Activated naive CD8-positive, alpha-beta T cell (primary cell): ENCODE measurements around the gene KIF12.

Experiments
- H3K27ac Mint-ChIP-seq: one replicate; pipeline ENCODE4 v1.8.0; 2021; ENCODE audit warnings: mixed read lengths
- H3K27me3 Mint-ChIP-seq: one replicate; pipeline ENCODE4 v1.8.0; 2021; ENCODE audit warnings: mixed read lengths
- H3K36me3 Mint-ChIP-seq: one replicate; pipeline ENCODE4 v1.8.0; 2021; ENCODE audit warnings: mixed read lengths
- H3K4me1 Mint-ChIP-seq: one replicate; pipeline ENCODE4 v1.8.0; 2021; ENCODE audit warnings: low read depth, mixed read lengths
- H3K4me3 Mint-ChIP-seq: one replicate; pipeline ENCODE4 v1.8.0; 2021; ENCODE audit warnings: mild to moderate bottlenecking, mixed read lengths
- H3K9me3 Mint-ChIP-seq: one replicate; pipeline ENCODE4 v1.8.0; 2021; ENCODE audit warnings: low read depth, mixed read lengths

KIF12 gene

DNA sequence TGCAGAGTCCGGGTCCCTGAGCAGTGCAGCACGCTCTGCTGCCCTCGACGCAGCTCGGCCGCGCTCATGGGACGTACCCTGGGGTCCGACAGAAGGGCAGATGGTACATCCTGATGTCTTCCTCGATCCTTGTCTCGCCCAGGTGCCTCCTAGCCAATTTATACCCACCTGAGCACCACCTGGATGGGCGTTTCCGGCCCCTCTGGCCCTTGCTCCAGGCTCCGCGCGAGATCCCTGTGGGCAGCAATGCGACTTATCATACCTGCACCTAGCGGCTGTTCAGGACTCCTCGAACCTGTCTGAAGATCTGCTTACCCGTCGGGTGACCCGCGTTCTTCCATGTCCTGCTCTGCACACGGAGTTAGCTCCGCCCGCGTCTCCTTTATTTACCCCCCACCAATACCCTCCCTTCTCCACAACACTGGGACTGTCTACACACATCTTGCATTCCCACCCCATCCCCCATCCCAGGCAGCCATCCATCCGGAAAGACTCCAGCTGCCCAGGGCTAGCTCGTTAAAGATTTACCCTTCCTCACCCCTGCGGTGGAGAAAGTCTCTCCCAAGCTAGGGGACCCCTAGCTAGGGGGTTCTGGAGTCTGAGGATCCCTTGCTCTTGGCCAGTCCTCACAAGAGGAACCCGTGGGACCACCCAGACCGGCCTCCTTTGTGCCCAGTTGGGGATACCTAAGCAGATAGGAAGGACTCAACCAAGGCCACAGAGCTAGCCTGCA is at the start of gene KIF12:
KIF12 (minus strand) TSS at position 357 of the 733 bp plus-strand sequence; CDS start at position 341, 16 bp downstream.
- Mint-ChIP-seq H3K4me3 (peak within 1 kb of the TSS; percentile 13), H3K27me3 (peaks cover 26% of the 10 kb centered on the region), H3K4me1 (peaks cover 9% of the 10 kb centered on the region), H3K27ac (no peak within 1 kb of the TSS), H3K9me3 (peaks cover 8% of the 10 kb centered on the region), H3K36me3 (peaks cover 4% of the 10 kb centered on the region)

DNA sequence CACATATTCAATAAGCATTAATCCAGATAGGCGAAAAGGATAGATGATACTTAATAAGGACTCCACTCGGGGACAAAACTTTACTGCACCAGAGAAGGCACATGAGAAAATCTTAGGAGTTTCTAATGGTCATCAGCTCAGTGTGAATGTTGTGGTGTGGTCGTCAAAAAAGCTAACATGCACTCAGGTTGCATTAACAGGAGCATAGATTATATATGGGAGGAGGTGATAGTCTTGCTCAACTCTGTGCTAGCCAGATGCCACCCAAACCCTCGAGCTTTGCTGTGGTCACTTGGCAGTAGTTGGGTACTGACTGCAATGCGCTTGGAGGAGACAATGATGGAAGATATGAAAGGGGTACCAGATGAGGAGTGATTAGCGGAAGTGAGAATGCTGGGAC is 47.6 kb upstream of the KIF12 start:
- no peaks in the 10 kb centered on the region for H3K9me3 Mint-ChIP-seq

DNA sequence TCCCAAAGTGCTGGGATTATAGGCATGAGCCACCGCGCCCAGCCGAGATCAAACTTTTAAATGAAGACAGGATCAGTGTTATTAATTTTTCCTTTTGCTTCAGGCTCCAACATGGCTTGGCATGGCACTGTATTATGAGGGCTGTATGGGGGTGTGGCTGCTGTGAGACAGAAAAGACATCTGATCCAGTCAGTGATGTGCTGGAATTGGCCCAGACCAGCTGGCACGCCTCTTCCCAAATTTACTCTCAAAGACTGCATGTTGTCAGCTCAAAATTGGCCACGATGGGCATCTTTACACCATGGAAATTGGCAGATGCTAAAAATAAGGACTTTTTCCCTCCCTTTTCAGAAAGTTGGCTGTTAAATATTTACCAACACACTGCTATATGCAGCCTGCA is 44.1 kb upstream of the KIF12 start:
- Mint-ChIP-seq H3K27me3 (peaks cover 3% of the 10 kb centered on the region), H3K9me3 (no peaks in the 10 kb centered on the region), H3K4me1 (no peaks in the 10 kb centered on the region), H3K36me3 (peaks cover 2% of the 10 kb centered on the region), H3K4me3 (no peak overlapping the region), H3K27ac (no peak overlapping the region)

More for the DNA sequence above, 47.6 kb upstream of the KIF12 start:
- Mint-ChIP-seq H3K27ac (no peak overlapping the region), H3K4me1 (no peaks in the 10 kb centered on the region), H3K4me3 (no peak overlapping the region), H3K27me3 (peaks cover 19% of the 10 kb centered on the region), H3K36me3 (peaks cover 2% of the 10 kb centered on the region)

DNA sequence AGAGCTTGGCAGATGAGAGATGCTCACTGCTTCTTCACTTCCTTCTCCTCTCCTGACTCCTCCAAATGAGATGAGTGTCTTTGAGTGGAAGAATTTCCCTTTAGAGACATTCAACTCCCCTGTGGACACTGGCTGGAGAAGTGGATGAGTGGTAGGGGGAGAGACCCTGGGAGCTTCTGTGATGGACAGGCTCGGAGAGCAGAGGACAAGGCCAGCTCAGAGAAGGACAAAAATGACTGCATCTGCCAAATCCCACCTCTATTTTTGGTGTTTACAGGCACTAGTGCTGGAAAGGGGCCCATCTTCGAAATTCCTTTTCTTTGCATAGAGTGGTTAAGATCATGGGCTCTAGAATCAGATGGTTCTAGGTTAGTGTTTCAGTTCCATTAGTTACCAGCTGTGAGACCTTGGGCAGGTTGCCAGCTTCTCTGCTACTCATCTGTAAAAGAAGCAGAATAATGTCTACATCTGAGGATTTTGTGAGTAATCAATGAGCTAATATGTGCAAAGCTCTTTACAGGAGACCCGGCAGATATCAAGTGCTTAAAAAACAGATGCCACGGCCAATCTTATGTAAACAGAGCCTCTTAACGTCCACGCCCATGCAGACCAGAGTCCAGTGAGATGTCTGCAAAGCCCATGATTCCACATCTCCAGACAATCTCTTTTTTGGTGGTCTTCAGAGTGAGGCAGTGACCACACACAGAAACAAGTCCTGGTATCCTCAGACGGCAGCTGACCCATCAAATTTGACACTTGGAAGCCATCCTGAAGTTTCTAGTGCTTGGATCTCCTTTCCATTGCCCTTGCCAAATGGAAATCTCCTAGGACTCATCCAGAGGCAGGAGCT is 42.7 kb upstream of the KIF12 start:
- H3K4me1 Mint-ChIP-seq = no peaks in the 10 kb centered on the region
- no peaks in the 10 kb centered on the region for H3K9me3 Mint-ChIP-seq
- H3K27ac Mint-ChIP-seq = no peak overlapping the region
- H3K27me3 Mint-ChIP-seq = peaks cover 2% of the 10 kb centered on the region
- H3K36me3 Mint-ChIP-seq = no peaks in the 10 kb centered on the region
- H3K4me3 Mint-ChIP-seq = no peak overlapping the region

DNA sequence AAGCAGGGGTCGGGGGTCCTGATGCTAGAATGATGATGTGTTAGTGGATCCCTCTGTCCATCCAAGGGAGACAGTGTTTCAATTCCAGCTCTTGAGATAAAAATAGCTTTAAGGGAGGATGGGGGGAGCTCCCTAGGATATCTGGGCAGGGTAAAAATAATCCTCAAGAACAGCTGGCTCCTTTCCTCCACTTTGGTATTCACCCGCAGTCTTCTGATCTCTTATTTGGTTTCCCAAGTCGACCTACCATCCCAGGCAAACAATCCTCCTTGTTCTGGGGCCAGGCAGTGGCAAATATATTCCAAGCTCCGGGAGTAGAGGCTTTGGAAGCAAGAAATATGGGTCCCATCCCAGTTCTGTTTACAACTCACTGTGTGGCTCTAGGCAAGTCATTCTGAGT is 41.8 kb upstream of the KIF12 start:
- Mint-ChIP-seq H3K27ac (no peak overlapping the region), H3K36me3 (no peaks in the 10 kb centered on the region), H3K4me3 (no peak overlapping the region), H3K27me3 (peaks cover 2% of the 10 kb centered on the region), H3K4me1 (no peaks in the 10 kb centered on the region), H3K9me3 (no peaks in the 10 kb centered on the region)

DNA sequence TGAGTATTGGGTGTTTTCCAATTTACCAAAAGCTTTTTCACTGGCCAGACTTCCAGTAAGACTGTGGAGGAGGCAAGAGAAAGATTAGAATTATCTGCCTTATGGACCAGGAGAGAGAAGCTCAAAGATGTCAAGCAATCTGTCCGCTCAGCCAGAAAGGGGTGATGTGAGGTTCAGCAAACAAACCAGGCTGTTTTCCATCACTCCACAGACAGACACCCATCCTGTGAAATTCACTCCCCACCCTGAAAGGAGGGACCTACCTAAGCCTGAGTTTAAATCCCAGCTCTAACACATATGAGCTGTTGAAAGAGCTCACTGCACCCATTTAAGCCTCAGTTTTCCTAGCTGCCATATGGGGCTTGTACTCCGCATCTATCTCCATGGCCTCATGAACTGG is 41.3 kb upstream of the KIF12 start:
- Mint-ChIP-seq H3K27me3 (peaks cover 4% of the 10 kb centered on the region), H3K4me3 (no peak overlapping the region), H3K36me3 (no peaks in the 10 kb centered on the region), H3K27ac (no peak overlapping the region), H3K4me1 (no peaks in the 10 kb centered on the region), H3K9me3 (no peaks in the 10 kb centered on the region)

DNA sequence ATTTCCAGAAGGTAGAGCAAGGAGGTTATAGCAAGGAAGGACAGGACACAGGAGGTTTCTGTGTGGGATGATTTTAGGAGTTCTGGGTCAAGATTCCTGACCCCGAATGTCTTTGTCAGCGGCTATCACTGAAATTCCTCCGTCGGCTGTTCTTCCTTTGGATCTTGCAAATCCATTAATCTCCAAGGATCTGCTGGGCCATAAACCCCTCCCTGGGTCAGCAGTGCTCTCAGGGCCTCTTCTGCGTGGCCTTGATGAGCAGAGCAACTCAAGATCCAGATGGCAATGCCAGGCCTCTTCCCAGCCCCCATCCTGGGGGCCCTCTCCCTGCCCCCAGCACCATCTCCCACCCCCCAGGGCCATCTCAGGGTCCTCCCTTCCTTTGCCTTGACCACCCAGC is 40.0 kb upstream of the KIF12 start:
- H3K36me3 Mint-ChIP-seq = no peaks in the 10 kb centered on the region
- no peaks in the 10 kb centered on the region for H3K4me1 Mint-ChIP-seq
- H3K4me3 Mint-ChIP-seq = no peak overlapping the region
- H3K27me3 Mint-ChIP-seq = peaks cover 4% of the 10 kb centered on the region
- H3K27ac Mint-ChIP-seq = no peak overlapping the region
- H3K9me3 Mint-ChIP-seq = no peaks in the 10 kb centered on the region

DNA sequence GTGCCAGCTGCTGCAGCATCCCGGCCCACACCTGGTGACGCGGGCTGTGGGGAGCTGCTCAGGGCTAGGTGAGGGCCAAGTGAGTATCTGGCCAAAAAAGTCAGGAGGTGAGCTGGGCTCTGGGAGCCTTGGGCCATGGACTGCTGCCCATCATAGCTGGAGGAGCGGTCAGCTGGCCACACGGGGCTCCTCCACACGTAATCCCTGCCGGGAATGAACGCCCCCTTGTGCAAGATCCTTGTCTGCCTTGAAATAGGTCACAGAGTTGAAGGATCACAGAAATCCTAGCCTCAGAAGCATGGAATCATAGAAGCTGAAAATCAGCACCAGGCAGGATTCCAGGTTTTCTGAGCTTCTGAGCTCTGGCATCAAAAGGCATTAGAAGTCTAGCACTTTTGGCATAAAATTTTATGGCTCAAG is 39.5 kb upstream of the KIF12 start:
- no peak overlapping the region for H3K27ac Mint-ChIP-seq
- H3K4me1 Mint-ChIP-seq = no peaks in the 10 kb centered on the region
- H3K4me3 Mint-ChIP-seq = no peak overlapping the region
- no peaks in the 10 kb centered on the region for H3K9me3 Mint-ChIP-seq
- H3K36me3 Mint-ChIP-seq = no peaks in the 10 kb centered on the region
- H3K27me3 Mint-ChIP-seq = peaks cover 5% of the 10 kb centered on the region

DNA sequence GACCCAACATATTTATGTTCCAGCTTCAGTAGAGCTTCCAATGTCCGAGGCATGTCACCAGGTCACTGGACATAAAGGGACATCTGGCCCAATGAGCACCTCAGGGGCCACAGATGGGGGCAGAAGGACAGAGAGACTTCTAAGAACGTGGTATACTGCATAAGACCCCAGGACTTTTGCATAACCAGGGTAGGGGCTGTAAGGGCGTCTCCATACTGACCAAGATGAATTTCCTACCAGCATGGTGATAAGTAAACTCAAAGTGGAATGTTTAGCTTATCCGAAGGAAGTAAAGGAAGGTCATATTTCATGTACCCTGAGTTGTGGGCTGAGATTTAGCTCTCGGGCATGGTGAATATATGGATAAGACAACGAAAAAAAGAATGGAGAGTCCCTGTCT is 38.7 kb upstream of the KIF12 start:
- Mint-ChIP-seq H3K4me3 (no peak overlapping the region), H3K27me3 (peaks cover 7% of the 10 kb centered on the region), H3K36me3 (no peaks in the 10 kb centered on the region), H3K9me3 (no peaks in the 10 kb centered on the region), H3K4me1 (no peaks in the 10 kb centered on the region), H3K27ac (no peak overlapping the region)

DNA sequence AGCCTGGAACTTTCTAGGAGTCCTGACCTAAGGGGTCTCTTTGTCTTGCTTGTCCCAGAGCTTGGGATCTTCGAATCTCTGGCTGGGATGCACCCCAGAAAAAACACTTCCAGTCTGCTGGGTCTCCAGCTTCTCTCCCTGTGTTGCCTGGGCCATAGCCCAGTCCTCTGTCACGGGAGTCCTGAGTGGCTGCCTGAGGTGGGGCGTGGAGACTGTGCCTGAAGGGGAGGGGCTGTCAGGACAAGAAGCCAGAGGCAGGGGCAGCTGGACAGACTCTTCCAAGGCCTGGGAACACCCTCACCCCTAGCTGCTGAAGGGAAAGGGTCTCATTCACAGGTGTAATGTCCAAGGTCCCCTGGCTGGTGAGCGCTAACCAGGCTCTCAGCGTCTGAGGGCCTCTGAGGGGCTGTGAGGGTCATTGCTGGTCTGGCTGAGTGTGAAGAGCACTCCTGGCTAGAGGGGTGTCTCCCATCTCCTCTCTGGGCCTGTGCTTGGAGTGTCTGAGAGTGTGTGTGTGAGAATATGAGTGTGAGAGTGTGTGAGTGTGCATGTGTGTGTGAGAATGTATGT is 35.8 kb upstream of the KIF12 start:
- Mint-ChIP-seq H3K4me3 (no peak overlapping the region), H3K27me3 (peaks cover 8% of the 10 kb centered on the region), H3K36me3 (no peaks in the 10 kb centered on the region), H3K27ac (no peak overlapping the region), H3K9me3 (no peaks in the 10 kb centered on the region), H3K4me1 (no peaks in the 10 kb centered on the region)

DNA sequence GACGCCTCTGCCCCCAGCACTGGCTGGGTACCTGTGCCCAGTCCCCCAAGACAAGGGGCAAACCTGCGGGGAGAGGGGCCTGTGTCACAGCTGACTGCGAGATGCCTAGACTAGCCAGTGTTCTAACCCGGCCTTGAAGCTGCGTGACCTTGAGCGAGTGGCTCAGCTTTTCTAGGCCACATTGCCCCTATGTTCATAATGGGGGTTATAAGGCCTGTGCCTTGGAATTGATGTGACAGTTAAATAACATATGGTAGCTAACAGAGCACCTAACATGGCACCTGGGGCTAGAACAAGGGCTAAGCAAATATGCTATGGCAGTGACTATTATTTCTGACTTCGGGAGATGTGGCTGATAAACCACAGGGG is 33.4 kb upstream of the KIF12 start:
- no peaks in the 10 kb centered on the region for H3K4me1 Mint-ChIP-seq
- H3K27ac Mint-ChIP-seq = no peak overlapping the region
- H3K4me3 Mint-ChIP-seq = no peak overlapping the region
- H3K27me3 Mint-ChIP-seq = peaks cover 13% of the 10 kb centered on the region
- peaks cover 4% of the 10 kb centered on the region for H3K9me3 Mint-ChIP-seq
- peaks cover 3% of the 10 kb centered on the region for H3K36me3 Mint-ChIP-seq

DNA sequence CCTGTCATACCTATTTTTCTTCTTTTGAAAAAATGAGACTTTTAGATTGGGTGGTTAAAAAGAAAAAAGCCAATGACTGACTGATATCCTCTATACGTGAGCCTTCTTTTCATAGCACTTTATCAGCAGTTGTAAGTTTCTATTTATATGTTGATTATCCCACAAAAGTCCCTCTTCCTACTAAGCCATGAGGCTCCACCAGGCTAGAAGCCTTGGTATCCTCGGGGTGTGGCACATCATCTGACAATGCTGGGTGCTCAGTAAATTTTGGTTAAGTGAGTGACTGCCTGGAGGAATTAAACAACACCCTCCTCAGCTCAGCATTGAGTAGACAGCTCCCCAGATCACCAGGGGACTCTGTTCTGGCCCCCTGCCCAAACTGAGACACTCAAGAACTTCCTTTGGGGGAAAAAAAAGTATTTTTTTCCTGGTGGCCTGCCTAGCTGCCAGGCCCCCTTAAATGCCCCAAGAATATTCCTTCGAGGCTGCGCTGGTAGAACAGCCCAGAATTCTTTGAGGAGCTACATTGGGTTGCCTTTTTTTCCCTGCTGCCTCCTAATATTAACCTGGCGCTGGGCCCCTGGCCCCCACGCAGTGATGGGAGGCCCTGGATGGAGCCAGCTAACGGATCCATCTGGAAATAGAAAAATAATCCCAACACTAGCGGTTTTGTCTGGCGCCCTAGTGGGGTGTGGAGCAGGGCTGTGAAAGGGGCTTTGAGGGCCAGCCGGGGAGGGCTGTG is 32.9 kb upstream of the KIF12 start:
- Mint-ChIP-seq H3K27ac (no peak overlapping the region), H3K9me3 (peaks cover 4% of the 10 kb centered on the region), H3K4me1 (no peaks in the 10 kb centered on the region), H3K36me3 (peaks cover 3% of the 10 kb centered on the region), H3K27me3 (peaks cover 14% of the 10 kb centered on the region), H3K4me3 (no peak overlapping the region)

DNA sequence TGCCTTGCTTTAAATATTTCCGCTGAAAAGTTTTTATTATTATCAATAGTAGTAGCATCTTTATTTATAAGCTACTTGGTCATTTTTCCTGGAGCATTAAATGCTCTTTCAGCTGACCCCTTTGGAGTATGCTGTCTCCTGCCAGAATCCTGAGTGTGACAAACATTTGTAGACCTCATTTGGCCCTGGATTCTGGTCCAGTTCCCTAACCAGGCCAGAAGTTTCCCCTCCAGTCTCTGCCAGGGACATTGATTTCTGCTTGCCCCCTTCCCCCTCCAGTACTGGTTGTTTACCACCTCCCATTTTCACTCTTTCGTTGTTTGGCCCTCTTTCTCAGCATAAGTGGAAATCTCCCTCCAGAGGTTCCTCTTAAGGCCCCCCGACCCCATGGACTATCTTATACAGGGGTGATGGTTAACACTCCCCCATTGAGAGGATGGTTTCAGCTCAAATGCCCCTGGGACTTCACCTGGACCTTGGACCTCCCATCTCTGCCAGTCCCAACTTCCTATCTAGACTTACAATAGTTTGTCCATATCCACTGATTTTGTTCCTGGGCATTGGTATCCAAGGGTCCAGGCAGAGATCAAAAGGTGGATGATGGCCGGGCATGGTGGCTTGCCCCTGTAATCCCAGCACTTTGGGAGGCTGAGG is 31.7 kb upstream of the KIF12 start:
- Mint-ChIP-seq H3K4me1 (no peaks in the 10 kb centered on the region), H3K36me3 (peaks cover 3% of the 10 kb centered on the region), H3K9me3 (peaks cover 4% of the 10 kb centered on the region), H3K27ac (no peak overlapping the region), H3K27me3 (peaks cover 14% of the 10 kb centered on the region), H3K4me3 (no peak overlapping the region)

DNA sequence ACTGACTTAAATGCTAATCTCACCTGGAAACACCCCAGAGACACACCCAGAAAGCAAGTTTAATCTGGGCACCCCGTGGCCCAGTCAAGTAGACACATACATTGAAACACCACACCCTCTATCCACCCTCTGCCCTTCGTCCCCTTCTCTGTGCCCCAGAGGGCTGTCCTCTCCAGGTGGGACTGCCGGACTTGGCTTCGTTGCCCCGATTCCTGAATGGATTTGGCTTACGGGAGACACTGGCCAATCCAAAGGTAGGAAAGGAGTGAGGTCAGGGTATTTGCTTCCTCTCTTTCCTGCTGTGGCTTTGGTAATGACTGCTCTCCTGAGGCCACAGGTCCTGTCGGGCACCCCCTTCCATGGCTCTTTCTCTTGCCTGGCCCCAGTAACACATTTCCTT is 31.0 kb upstream of the KIF12 start:
- Mint-ChIP-seq H3K36me3 (peaks cover 3% of the 10 kb centered on the region), H3K4me3 (no peak overlapping the region), H3K27ac (no peak overlapping the region), H3K4me1 (no peaks in the 10 kb centered on the region), H3K9me3 (peaks cover 4% of the 10 kb centered on the region), H3K27me3 (peaks cover 12% of the 10 kb centered on the region)
